Peyer's patch (tissue), 4 donors: Measurements from ENCODE around the gene ZNF133. TPM values are rescaled to one million over a fixed set of nuclear protein-coding genes. Genes with fewer than 3 reads are reported as not detected.
"Not testable (repeated sequence)": the region's sequence is repeated elsewhere in the genome, so short reads cannot be mapped to it uniquely, and the experiment has no call there.

Experiments
- DNase-seq, 3 donors: peaks; one replicate each; pipeline ENCODE4 v3.0.0-alpha.2; 2017 to 2019
- H3K27ac ChIP-seq, 4 donors: fragments of 200-600 bp; sonication (generic); one replicate each; pipeline ENCODE4 v1.5.1; 2016 to 2019
- H3K27me3 ChIP-seq, 2 donors: fragments of 200-600 bp; sonication (generic); one replicate each; pipeline ENCODE4 v1.5.1; 2019
- H3K36me3 ChIP-seq, 3 donors: fragments of 200-600 bp; sonication (generic); one replicate each; pipeline ENCODE4 v1.5.1; 2016 to 2019
- H3K4me1 ChIP-seq, 4 donors: fragments of 200-600 bp; sonication (generic); one replicate each; pipeline ENCODE4 v1.5.1; 2016 to 2019
- H3K4me3 ChIP-seq, 4 donors: fragments of 200-600 bp; sonication (generic); 1 replicate in 3 of 4; 2 replicates in 1 of 4; pipeline ENCODE4 v1.5.1; 2016 to 2019; ENCODE audit warnings: mild to moderate bottlenecking in 1 of 4
- H3K9me3 ChIP-seq, 4 donors: fragments of 200-600 bp; sonication (generic); one replicate each; pipeline ENCODE4 v1.5.1; 2016 to 2019; ENCODE audit warnings: mild to moderate bottlenecking in 1 of 4
- POLR2A ChIP-seq, 2 donors: fragments of 450-650 bp; IDR thresholded peaks; one replicate each; pipeline ENCODE4 v1.5.1; 2017; ENCODE audit warnings: antibody characterized with exemption in 2 of 2, mild to moderate bottlenecking in 2 of 2, moderate library complexity in 2 of 2
- total RNA-seq, 4 donors: library from RNA; depleted of rRNA; stranded (reverse); fragments of >200 nt; gene quantifications; one replicate each; pipeline ENCODE4 v1.1.0, GENCODE V29; 2016
- TF ChIP-seq, protein P1 (sequence below), 6 experiments: fragments of 450-650 bp in 4 of 6; fragments of 200-600 bp in 2 of 6; sonication (generic) in 1 of 6; IDR thresholded peaks; one replicate each; pipeline ENCODE4 v1.5.1; 2017 to 2019; ENCODE audit warnings: antibody characterized with exemption in 6 of 6, mild to moderate bottlenecking in 3 of 6, moderate library complexity in 1 of 6

ZNF133 gene
- total RNA-seq, 4 donors from 2014 or later, result 11.4 to 23.1 (median 15.6) TPM

DNA sequence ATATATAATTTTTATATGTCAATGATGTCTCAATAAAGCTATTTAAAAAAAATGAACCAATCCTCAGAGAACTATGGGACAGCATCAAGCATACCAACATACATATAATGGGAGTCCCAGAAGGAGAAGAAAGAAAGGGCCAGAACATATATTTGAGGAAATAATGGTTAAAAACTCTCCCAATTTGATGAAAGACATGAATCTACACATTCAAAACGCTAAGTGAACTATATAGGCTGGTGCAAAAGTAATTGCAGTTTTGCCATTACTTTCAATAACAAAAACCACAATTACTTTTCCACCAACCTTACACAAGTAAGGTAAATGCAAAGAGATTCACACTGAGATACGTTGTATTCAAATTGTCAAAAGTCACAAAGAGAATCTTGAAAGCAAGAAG lies 43.4 kb downstream of the ZNF133 start:
- H3K4me1 ChIP-seq, result no peaks in the 10 kb centered on the region
- no peak overlapping the region for H3K27ac ChIP-seq
- no peak overlapping the region for H3K4me3 ChIP-seq
- H3K27me3 ChIP-seq, result no peaks in the 10 kb centered on the region
- TF ChIP-seq, protein P1, sequence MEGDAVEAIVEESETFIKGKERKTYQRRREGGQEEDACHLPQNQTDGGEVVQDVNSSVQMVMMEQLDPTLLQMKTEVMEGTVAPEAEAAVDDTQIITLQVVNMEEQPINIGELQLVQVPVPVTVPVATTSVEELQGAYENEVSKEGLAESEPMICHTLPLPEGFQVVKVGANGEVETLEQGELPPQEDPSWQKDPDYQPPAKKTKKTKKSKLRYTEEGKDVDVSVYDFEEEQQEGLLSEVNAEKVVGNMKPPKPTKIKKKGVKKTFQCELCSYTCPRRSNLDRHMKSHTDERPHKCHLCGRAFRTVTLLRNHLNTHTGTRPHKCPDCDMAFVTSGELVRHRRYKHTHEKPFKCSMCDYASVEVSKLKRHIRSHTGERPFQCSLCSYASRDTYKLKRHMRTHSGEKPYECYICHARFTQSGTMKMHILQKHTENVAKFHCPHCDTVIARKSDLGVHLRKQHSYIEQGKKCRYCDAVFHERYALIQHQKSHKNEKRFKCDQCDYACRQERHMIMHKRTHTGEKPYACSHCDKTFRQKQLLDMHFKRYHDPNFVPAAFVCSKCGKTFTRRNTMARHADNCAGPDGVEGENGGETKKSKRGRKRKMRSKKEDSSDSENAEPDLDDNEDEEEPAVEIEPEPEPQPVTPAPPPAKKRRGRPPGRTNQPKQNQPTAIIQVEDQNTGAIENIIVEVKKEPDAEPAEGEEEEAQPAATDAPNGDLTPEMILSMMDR (IDR thresholded peaks at IDR 0.05), result no peak
- TF ChIP-seq POLR2A (IDR thresholded peaks at IDR 0.05), result no peak
- H3K36me3 ChIP-seq, result no peaks in the 10 kb centered on the region
- H3K9me3 ChIP-seq, result peaks cover 0 to 9% (median 3%) of the 10 kb centered on the region in 4 donors
- no peak for DNase-seq

GRCh38 chr20:18349749-18350148 lies 61.4 kb downstream of the ZNF133 start:
- not testable (repeated sequence) for H3K27me3 ChIP-seq, H3K36me3 ChIP-seq, DNase-seq, H3K4me1 ChIP-seq, H3K4me3 ChIP-seq, H3K27ac ChIP-seq, H3K9me3 ChIP-seq

DNA sequence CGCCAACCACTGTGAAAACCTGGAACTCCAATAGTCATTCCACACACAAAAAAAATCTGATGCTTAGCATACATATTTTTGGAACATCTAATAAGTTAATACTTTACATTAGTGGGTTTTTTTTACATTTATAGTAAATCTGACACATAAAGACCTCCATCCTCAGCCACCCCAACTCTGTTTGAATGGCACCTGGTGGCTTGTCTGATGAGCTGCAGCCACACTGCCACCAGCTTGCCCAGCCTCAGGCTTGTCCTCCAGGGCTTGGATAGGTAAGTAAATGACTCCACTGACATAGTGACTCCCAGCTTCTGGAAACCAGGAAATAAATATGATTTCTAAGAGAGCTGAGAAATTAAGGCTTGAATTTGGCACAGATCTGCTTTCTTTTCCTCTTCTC lies 71.5 kb downstream of the ZNF133 start:
- Histone ChIP-seq H3K9me3 (no peaks in the 10 kb centered on the region), H3K4me1 (no peaks in the 10 kb centered on the region), H3K4me3 (no peak overlapping the region), H3K36me3 (no peaks in the 10 kb centered on the region), H3K27ac (no peak overlapping the region), H3K27me3 (no peaks in the 10 kb centered on the region)
- no peak for DNase-seq
- no peak for TF ChIP-seq POLR2A (IDR thresholded peaks at IDR 0.05)
- TF ChIP-seq, protein P1 (IDR thresholded peaks at IDR 0.05), result no peak

GRCh38 chr20:18360635-18361034 lies 72.3 kb downstream of the ZNF133 start:
- Histone ChIP-seq H3K27ac (no peak overlapping the region), H3K4me3 (no peak overlapping the region), H3K36me3 (no peaks in the 10 kb centered on the region), H3K27me3 (no peaks in the 10 kb centered on the region), H3K9me3 (no peaks in the 10 kb centered on the region), H3K4me1 (no peaks in the 10 kb centered on the region)
- no peak for DNase-seq
- TF ChIP-seq, protein P1 (IDR thresholded peaks at IDR 0.05), result no peak
- TF ChIP-seq POLR2A (IDR thresholded peaks at IDR 0.05), result no peak

DNA sequence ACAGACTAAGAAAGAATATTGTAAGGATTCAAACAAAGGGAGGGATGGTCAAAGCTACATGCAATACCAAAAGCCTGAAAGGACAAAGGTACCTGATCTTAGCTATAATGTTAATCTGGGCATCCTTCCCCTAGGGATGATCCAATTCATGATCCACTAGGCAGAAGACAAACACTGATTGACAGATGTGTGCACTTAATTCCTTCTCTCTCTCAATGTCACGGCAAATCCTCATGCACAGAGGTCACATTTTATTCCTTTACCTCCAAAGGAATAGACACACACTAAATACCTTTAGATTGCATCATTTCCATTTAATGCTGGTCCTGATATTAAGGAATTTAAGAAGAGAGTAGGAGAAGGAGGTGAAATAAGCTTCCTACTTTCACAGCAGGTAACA lies 73.4 kb downstream of the ZNF133 start:
- Histone ChIP-seq H3K27ac (no peak overlapping the region), H3K4me3 (no peak overlapping the region), H3K9me3 (no peaks in the 10 kb centered on the region), H3K27me3 (no peaks in the 10 kb centered on the region), H3K4me1 (no peaks in the 10 kb centered on the region), H3K36me3 (no peaks in the 10 kb centered on the region)
- DNase-seq, result no peak
- TF ChIP-seq POLR2A (IDR thresholded peaks at IDR 0.05), result no peak
- TF ChIP-seq, protein P1 (IDR thresholded peaks at IDR 0.05), result no peak

GRCh38 chr20:18362916-18363315 lies 74.6 kb downstream of the ZNF133 start:
- no peak for DNase-seq
- no peaks in the 10 kb centered on the region for H3K4me1 ChIP-seq
- no peaks in the 10 kb centered on the region for H3K27me3 ChIP-seq
- no peaks in the 10 kb centered on the region for H3K9me3 ChIP-seq
- no peak for TF ChIP-seq POLR2A (IDR thresholded peaks at IDR 0.05)
- TF ChIP-seq, protein P1 (IDR thresholded peaks at IDR 0.05), result no peak
- H3K4me3 ChIP-seq, result no peak overlapping the region
- H3K27ac ChIP-seq, result no peak overlapping the region
- no peaks in the 10 kb centered on the region for H3K36me3 ChIP-seq
